ENCODE results near the gene ADCY2.

The ADCY2 gene

GRCh38 chr5:7515284-7515914, 119.5 kb downstream of the ADCY2 start:
- DNase-seq (ENCODE audit: low read depth): no peak

GRCh38 chr5:7516253-7516652, 120.3 kb downstream of the ADCY2 start:
- no peak for DNase-seq (ENCODE audit: low read depth)

- no peak for DNase-seq (ENCODE audit: low read depth)
Measured at GRCh38 chr5:7517006-7517405, 121.1 kb downstream of the ADCY2 start.

GRCh38 chr5:7518947-7519560, 123.1 kb downstream of the ADCY2 start:
- no peak for DNase-seq (ENCODE audit: low read depth)

- no peak for DNase-seq (ENCODE audit: low read depth)
Measured at GRCh38 chr5:7519564-7519963, 123.6 kb downstream of the ADCY2 start.

GRCh38 chr5:7529880-7530279, 133.9 kb downstream of the ADCY2 start:
- DNase-seq (ENCODE audit: low read depth): no peak

GRCh38 chr5:7533941-7534340, 138.0 kb downstream of the ADCY2 start:
- DNase-seq (ENCODE audit: low read depth): no peak

GRCh38 chr5:7534505-7534904, 138.6 kb downstream of the ADCY2 start:
- no peak for DNase-seq (ENCODE audit: low read depth)

- no peak for DNase-seq (ENCODE audit: low read depth)
Measured at GRCh38 chr5:7537573-7537972, 141.6 kb downstream of the ADCY2 start.

GRCh38 chr5:7539571-7539970, 143.6 kb downstream of the ADCY2 start:
- DNase-seq (ENCODE audit: low read depth): no peak

- DNase-seq (ENCODE audit: low read depth): no peak
Measured at GRCh38 chr5:7540736-7541485, 145.0 kb downstream of the ADCY2 start.

GRCh38 chr5:7541898-7542297, 146.0 kb downstream of the ADCY2 start:
- no peak for DNase-seq (ENCODE audit: low read depth)

- DNase-seq (ENCODE audit: low read depth): no peak
Measured at GRCh38 chr5:7546555-7546954, 150.6 kb downstream of the ADCY2 start.

GRCh38 chr5:7548596-7548995, 152.7 kb downstream of the ADCY2 start:
- no peak for DNase-seq (ENCODE audit: low read depth)

- no peak for DNase-seq (ENCODE audit: low read depth)
Measured at GRCh38 chr5:7565559-7565958, 169.6 kb downstream of the ADCY2 start.

GRCh38 chr5:7576023-7576715, 180.2 kb downstream of the ADCY2 start:
- DNase-seq (ENCODE audit: low read depth): no peak

GRCh38 chr5:7577381-7577780, 181.4 kb downstream of the ADCY2 start:
- DNase-seq (ENCODE audit: low read depth): no peak

- no peak for DNase-seq (ENCODE audit: low read depth)
Measured at GRCh38 chr5:7578071-7578470, 182.1 kb downstream of the ADCY2 start.

GRCh38 chr5:7584749-7585148, 188.8 kb downstream of the ADCY2 start:
- no peak for DNase-seq (ENCODE audit: low read depth)

- no peak for DNase-seq (ENCODE audit: low read depth)
Measured at GRCh38 chr5:7585807-7586206, 189.9 kb downstream of the ADCY2 start.

GRCh38 chr5:7586480-7586879, 190.5 kb downstream of the ADCY2 start:
- no peak for DNase-seq (ENCODE audit: low read depth)

- no peak for DNase-seq (ENCODE audit: low read depth)
Measured at GRCh38 chr5:7589800-7590199, 193.9 kb downstream of the ADCY2 start.

- no peak for DNase-seq (ENCODE audit: low read depth)
Measured at GRCh38 chr5:7592910-7593309, 197.0 kb downstream of the ADCY2 start.
